GM19467 (cell line): ENCODE data around the gene PTTG1.
"Not testable (repeated sequence)": the region's sequence is repeated elsewhere in the genome, so short reads cannot be mapped to it uniquely, and the experiment has no call there.

ENCODE experiments used
- ATAC-seq: cut with Tn5 transposase; IDR thresholded peaks from one replicate; pipeline ENCODE4 v1.9.1; 2021; ENCODE audit warnings: mild to moderate bottlenecking, moderate library complexity; ENCODE audit not compliant: unreplicated experiment

Gene PTTG1

DNA sequence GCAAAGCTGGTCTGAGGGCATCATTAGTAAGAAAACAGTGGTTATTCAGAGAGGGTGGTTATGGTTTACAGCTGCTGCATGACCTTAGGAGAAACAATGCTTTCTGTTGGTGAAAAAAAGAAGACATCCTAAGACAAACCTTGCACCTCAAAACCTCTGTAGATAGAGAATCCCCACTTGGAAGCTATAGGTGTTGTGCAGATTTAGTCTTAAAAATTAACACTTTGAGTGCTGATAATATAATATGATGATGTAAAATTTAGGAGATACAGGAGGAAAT, 1.4 kb upstream of the PTTG1 start:
- no peak for ATAC-seq

GRCh38 chr5:160423099-160423498, 1.4 kb downstream of the PTTG1 start:
- no peak for ATAC-seq

DNA sequence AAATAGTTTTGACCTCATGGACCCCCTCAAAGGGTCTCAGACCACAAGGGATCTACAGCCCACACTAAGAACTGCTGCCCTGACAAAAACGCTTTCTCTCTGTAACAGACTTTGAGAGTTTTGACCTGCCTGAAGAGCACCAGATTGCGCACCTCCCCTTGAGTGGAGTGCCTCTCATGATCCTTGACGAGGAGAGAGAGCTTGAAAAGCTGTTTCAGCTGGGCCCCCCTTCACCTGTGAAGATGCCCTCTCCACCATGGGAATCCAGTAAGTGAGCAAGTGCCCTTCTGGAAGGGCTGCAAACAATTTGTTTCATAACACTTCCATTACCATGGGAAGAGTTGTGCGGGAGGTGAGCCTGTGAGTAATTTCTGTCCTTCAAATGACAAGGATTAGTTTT, 6.0 kb downstream of the PTTG1 start:
- no peak for ATAC-seq

DNA sequence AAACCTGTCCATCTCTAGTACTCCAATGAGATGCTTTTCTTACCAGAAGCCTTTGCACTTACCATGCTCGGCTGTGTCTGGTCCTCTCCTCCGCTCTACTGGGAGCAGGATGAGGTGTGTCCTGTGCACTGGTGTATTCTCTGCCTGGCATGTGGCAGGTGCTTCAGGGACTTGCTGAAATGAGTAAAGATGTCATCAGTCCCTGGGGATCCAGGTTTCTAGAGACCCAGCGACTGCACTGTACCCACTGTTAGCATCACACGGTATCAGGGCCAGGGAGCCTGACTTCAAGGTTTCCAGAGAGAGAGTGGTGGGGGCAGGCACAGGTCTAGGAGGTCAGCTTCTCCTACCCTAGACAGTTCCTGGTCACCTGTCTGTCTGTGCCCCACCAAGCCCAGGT, 10.5 kb downstream of the PTTG1 start:
- peak; percentile 25 for ATAC-seq

GRCh38 chr5:160432787-160433186, 11.1 kb downstream of the PTTG1 start:
- no peak for ATAC-seq

DNA sequence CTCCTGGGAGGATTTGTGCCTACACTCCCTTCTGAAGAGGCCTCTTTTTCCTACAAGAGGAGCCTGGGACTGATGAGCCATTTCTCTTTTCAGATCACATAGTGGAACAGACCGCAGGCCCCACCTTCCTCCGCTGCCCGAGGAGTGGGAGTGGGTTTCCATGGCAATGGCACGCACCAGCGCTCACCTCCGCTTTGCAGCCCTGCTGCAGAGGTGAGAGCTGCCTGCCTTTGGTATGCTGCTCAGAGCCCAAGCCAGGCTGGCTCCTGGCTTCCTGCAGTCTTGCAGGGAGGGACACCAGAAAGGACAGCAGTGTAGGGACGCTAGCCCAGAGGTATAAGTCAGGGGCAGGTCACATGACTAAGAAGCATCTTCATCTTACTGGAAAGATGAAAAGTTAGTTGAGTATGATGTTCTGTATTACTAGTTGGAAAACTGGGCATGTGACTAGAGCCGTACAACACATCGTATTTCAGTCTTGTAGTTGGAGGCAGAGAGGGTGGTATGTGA, 12.4 kb downstream of the PTTG1 start:
- peak; percentile 71 for ATAC-seq

- ATAC-seq = no peak
Observed at GRCh38 chr5:160435532-160435931, 13.9 kb downstream of the PTTG1 start.

- no peak for ATAC-seq
Observed at GRCh38 chr5:160436017-160436416, 14.4 kb downstream of the PTTG1 start.

- not testable (repeated sequence) for ATAC-seq
Observed at GRCh38 chr5:160436661-160437060, 15.0 kb downstream of the PTTG1 start.

DNA sequence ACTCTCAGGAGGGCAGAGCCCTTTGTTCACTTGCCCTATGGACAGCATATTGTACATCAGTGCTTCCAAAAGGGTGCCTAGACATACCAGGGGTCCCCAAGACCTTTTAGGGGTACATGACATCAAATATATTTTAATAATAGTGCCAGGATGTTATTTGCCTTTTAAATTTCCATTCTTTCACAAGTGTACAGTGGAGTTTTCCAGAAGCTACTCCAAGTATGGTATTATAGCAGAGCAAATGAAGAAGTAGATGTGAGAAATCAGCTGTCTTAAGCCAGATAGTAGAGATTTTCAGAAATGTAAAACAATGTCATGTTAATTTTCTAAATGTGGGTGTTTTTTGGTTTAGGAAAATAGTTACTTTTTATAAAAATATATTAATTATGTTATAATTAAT, 15.6 kb downstream of the PTTG1 start:
- ATAC-seq = no peak

DNA sequence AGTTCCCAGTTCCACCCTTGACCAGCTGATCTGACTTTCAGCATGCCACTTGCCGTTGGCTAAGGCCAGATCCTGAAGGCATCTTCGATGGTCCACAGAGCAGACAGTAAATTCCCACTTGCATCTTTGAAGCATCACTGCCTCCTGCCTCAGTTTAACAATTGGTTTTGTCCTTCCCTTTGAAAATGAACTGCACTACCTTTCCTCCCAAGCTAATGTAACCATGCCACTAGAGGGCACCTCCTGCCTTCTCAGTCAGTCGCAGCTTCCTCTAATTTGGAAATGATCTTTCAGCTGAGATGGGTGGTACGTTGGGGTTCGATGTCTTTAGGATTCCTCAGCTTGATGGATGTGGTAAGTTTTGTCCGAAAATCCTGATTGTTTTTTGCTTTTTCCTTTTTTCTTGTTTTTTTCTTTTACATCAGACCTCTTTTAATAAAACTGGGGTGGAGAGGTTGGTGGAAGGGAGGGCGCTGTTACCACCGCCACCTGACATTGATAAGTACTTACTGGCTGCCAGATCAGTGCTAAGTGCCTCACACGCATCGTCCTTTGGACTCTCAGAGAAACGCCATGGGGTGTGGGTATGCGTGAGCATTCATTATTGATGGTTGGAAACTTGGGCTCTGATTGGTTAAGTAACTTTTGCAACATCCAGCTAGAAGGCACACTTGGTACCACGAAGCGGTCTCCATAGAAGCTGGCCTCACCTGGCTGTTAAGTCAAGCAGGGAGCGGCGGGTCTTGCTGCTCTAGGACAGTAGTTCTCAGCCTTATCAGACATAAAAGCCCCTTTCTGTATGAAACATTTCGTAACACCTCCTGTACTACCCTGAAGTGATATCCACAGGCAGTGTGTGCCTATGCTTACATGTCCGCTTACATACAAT, 16.9 kb downstream of the PTTG1 start:
- peak; percentile 37 for ATAC-seq

GRCh38 chr5:160439205-160439600, 17.5 kb downstream of the PTTG1 start:
- peak; percentile 62 for ATAC-seq

DNA sequence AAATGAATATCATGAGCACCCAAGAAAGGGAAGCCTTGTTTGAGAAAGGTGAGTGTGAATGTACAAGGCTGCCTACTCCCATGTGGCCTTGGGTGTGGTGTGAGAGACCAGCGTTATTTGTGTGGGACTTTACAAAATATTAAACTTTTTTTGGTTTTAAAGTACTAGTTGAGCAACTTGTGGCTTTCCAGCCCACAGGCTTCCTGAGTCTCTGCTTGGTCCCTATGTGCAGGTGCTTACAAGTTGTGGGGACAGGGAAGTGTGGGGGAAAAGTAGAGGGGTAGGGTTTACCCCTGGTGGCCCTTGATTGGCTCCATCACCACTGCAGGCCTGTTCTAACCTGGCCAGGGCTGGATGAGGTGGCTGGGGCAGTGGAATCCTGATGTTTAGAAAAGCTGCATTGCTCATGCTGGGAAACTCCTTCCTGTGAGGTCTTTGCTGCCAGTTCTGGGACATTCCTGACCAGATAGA, 19.7 kb downstream of the PTTG1 start:
- ATAC-seq = peak; percentile 23

- ATAC-seq = no peak
Observed at GRCh38 chr5:160442824-160443431, 21.3 kb downstream of the PTTG1 start.

DNA sequence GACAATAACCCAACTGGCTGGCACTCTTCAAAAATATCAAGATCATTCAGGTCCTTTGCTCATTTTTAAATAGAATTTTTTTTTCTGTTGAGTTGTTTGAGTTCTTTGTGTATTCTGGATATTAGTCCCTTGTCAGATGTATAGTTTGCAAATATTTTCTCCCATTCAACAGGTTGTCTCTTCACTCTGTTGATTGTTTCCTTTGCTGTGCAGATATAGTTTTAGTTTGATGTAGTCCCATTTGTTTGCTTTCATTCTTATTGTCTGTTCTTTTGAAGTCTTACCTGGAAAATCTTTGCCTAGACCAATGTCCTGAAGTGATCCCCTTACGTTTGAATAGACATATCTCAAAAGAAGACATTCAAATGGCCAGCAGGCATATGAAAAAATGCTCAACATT, 22.8 kb downstream of the PTTG1 start:
- no peak for ATAC-seq

DNA sequence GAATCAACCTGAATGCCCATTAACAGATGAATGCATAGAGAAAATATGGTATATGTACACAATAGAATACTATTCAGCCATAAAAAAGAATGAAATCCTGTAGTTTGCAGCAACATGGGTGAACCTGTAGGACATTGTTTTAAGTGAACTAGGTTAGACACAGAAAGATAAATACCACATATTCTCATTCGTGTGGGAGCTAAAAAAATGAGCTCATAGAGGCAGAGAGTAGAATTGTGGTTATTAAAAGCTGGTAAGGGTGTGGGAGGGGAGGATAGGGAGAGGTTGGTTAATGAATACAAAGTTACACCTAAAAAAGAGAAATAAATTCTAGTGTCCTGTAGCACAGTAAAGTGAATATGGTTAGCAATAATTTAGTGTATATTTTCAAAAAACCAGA, 23.5 kb downstream of the PTTG1 start:
- no peak for ATAC-seq

GRCh38 chr5:160445751-160446150, 24.1 kb downstream of the PTTG1 start:
- ATAC-seq = no peak

GRCh38 chr5:160448886-160449285, 27.2 kb downstream of the PTTG1 start:
- no peak for ATAC-seq

DNA sequence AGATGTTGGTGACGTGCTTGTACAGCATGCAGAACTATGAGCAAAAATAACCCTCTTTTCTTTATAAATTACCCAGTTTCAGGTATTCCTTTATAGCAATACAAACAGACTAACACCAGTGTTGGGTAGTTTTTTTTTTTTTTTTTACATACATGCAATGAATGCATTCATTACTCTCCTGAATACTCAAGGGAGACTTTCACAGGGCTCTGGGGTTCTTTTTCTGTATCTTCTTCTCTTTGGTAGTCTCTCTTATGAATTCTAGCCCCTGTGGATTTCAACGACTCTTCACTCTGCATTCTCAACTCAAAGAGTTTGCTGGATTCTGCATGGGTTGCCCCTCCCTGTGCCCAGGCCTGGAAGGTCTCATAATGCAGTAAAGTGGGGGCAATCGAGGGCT, 27.8 kb downstream of the PTTG1 start:
- no peak for ATAC-seq

DNA sequence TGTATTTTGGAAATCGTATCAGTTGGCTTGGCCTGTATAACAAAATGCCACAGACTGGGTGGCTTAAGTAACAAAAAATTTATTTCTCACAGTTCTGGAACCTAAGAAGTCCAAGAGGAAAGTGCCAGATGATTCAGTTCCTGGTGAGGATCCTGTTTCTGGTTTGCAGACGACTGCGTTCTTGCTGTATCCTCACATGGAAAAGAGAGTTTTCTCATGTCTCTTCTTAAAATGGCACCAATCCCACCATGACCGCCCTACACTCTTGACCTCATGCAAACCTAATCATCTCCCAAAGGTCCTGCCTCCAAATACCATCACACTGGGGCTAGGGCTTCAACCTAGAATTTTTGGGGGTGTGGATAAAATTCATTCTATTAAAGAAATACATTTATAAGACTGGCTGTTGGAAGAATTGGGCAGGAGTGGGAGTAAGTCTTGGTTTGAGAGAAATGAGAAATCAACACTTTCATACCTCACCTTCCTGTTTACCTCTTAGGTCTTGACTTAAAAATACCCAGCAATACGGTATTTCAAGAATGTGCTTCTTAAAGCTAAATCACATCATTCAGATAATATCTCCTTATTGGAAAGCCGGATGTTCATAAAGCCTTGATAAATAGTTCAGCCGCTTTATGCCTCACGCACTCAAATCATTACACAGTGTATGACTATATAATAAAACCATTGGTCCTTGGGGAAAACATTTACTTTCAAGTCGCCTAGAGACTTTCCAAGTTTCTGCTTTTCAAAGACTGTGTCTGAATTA, 28.7 kb downstream of the PTTG1 start:
- ATAC-seq = peak; percentile 57

- ATAC-seq = no peak
Observed at GRCh38 chr5:160451281-160451680, 29.6 kb downstream of the PTTG1 start.

DNA sequence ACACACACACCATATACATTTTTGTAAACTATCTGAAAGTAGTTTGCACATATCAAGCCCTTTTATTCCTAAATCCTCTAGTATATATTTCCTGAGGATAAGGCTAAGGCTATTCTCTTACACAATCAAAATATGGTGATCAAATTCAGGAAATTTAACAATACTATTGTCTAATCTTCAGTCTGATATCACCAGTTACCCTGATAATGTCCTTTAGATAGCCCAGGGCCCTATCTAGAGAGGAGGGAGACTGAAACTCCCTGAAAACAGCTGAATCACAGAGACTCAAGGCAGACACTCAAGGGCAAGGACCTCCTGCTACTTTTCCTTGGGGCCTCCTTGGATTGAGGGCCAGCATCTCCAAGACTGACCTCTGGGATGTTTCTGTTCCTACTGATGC, 30.4 kb downstream of the PTTG1 start:
- no peak for ATAC-seq
